ENCODE measurements around the gene OR10D3. TPM values are rescaled to one million over a fixed set of nuclear protein-coding genes. Genes with fewer than 3 reads are reported as not detected.

OR10D3 gene
- total and polyA plus RNA-seq, 2 of the 13 experiments (the other 11 are each of a cell fraction or from before 2014, with no cell fraction given), result not detected

DNA sequence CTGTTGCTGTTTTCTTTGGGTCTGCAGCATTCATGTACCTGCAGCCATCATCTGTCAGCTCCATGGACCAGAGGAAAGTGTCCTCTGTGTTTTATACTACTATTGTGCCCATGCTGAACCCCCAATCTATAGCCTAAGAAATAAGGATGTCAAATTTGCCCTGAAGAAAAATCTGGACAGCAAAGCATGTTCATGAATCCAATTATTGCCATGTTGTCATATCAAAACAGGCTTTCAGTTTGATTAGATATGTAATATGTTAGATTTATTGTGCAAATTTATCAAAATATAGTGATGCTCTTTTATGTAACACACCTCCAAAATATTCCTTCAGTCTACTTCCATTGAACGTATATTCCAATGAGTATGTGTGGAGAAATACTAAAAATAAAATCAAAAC lies 42.3 kb downstream of the OR10D3 start (continued):
- TF ChIP-seq YEATS4 (CRISPR knock-in tag; IDR thresholded peaks at IDR 0.05; ENCODE audit: borderline replicate concordance) (no peak), PRDM10 (CRISPR knock-in tag; IDR thresholded peaks at IDR 0.05; ENCODE audit: low read depth) (no peak), ZNF549 (CRISPR knock-in tag; IDR thresholded peaks at IDR 0.05) (no peak)

DNA sequence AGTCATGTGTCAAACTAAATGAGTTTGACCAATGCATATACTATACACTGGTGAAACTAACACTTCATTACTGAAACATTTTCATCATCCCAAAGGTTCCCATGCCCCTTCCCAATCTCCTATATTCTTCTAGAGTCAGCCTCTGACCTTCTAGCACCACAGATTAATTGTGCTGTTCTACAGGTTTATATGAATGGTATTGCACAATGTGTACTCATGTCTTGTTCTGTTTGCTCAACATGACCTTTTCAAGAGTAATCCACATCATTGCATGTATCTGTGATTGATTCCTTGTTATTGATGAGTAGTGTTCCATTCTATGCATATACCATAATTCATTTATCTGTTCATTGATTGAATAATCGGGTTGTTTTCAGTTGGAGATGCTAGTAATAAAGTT lies 50.2 kb downstream of the OR10D3 start:
- H3K4me2 ChIP-seq (ENCODE audit: low read depth, low read length), result no peak overlapping the region
- H3K79me2 ChIP-seq (ENCODE audit: insufficient read depth, low read length), result no peaks in the 10 kb centered on the region
- ChIA-PET POLR2A (no interaction called here), CTCF (ENCODE audit: low intra/inter-chr PET ratio, low total read pairs) (no interaction called here)
- DNase-seq (ENCODE audit: low spot score) (no peak), FAIRE-seq (no peak), ATAC-seq (no peak)
- WGBS (ENCODE audit: low lambda C conversion rate), result 0% methylated on average over 1 of the region's 1 CpG
- no peaks in the 10 kb centered on the region for H4K20me1 ChIP-seq (ENCODE audit: insufficient read depth, low read length)
- H3K9ac ChIP-seq (ENCODE audit: insufficient read depth, low read depth, low read length), result no peak overlapping the region
- BruUV-seq (replicated peaks), result no TSS peak
- intact Hi-C loops (cut with micrococcal nuclease; ENCODE audit: unreplicated experiment), result no loop called here
- TF ChIP-seq ONECUT2 (CRISPR knock-in tag; IDR thresholded peaks at IDR 0.05), result no peak
- TF ChIP-seq FOXP1 (IDR thresholded peaks at IDR 0.05), result no peak
- no peak for TF ChIP-seq FOXP1 (CRISPR knock-in tag; IDR thresholded peaks at IDR 0.05)
- peak; percentile 81 for TF ChIP-seq CEBPB (IDR thresholded peaks at IDR 0.05; ENCODE audit: borderline replicate concordance, low read depth, low read length)
- H2AFZ ChIP-seq (ENCODE audit: low read length), result no peak overlapping the region
- H3K4me3 ChIP-seq (replicated peaks in 1 of 3; ENCODE audit: insufficient read depth in 1 of 3, low read depth in 2 of 3, low read length in 3 of 3), result no peak overlapping the region
- H3K36me3 ChIP-seq (replicated peaks in 1 of 2; ENCODE audit: control insufficient read depth in 1 of 2, insufficient read depth in 2 of 2, low read length in 2 of 2), result no peaks in the 10 kb centered on the region
- H3K9me3 ChIP-seq (ENCODE audit: low read length), result no peaks in the 10 kb centered on the region
- in situ Hi-C loops (cut with HindIII; ENCODE audit: extremely low pct_ligation_motif_present, low pct_unique_long_range_greater_than_20kb), result no loop called here
- no peak overlapping the region for H3K27ac ChIP-seq (ENCODE audit: extremely low read length, insufficient read depth, low read length)
- H3K27me3 ChIP-seq (ENCODE audit: control insufficient read depth in 1 of 2, insufficient read depth in 2 of 2, low read length in 2 of 2), result no peaks in the 10 kb centered on the region
- H3K4me1 ChIP-seq (ENCODE audit: insufficient read depth, low read length), result no peaks in the 10 kb centered on the region

Other genes starting within 250 kb of the OR10D3 start
- not detected in 2 replicates for gene OR4D5, start 243.7 kb upstream of the OR10D3 start, total RNA-seq (2016; rRNA removed; fragmentation: Illumina TruSeq; extraction: Trizol)
- not detected in 2 replicates for gene OR4D5, start 243.7 kb upstream of the OR10D3 start, polyA plus RNA-seq (2011; rRNA removed)
- not detected in 2 replicates for gene OR6T1, start 239.5 kb upstream of the OR10D3 start, total RNA-seq (2016; rRNA removed; fragmentation: Illumina TruSeq; extraction: Trizol)
- gene OR6T1, start 239.5 kb upstream of the OR10D3 start, polyA plus RNA-seq (2011; rRNA removed), result not detected in 2 replicates
- gene OR10S1, start 205.6 kb upstream of the OR10D3 start, total RNA-seq (2016; rRNA removed; fragmentation: Illumina TruSeq; extraction: Trizol), result not detected in 2 replicates
- not detected in 2 replicates for gene OR10S1, start 205.6 kb upstream of the OR10D3 start, polyA plus RNA-seq (2011; rRNA removed)
- gene OR10G6, start 188.2 kb upstream of the OR10D3 start, total RNA-seq (2016; rRNA removed; fragmentation: Illumina TruSeq; extraction: Trizol), result not detected in 2 replicates
- not detected in 2 replicates for gene OR10G6, start 188.2 kb upstream of the OR10D3 start, polyA plus RNA-seq (2011; rRNA removed)
- not detected in 2 replicates for gene OR10G4, start 170.3 kb upstream of the OR10D3 start, total RNA-seq (2016; rRNA removed; fragmentation: Illumina TruSeq; extraction: Trizol)
- not detected in 2 replicates for gene OR10G4, start 170.3 kb upstream of the OR10D3 start, polyA plus RNA-seq (2011; rRNA removed)
- gene OR10G9, start 160.3 kb upstream of the OR10D3 start, total RNA-seq (2016; rRNA removed; fragmentation: Illumina TruSeq; extraction: Trizol), result not detected in 2 replicates
- gene OR10G9, start 160.3 kb upstream of the OR10D3 start, polyA plus RNA-seq (2011; rRNA removed), result not detected in 2 replicates
- not detected in 2 replicates for gene OR10G8, start 156.5 kb upstream of the OR10D3 start, total RNA-seq (2016; rRNA removed; fragmentation: Illumina TruSeq; extraction: Trizol)
- gene OR10G8, start 156.5 kb upstream of the OR10D3 start, polyA plus RNA-seq (2011; rRNA removed), result not detected in 2 replicates
- gene OR10G7, start 142.0 kb upstream of the OR10D3 start, total RNA-seq (2016; rRNA removed; fragmentation: Illumina TruSeq; extraction: Trizol), result not detected in 2 replicates
- gene OR10G7, start 142.0 kb upstream of the OR10D3 start, polyA plus RNA-seq (2011; rRNA removed), result not detected in 2 replicates
- 1.3 and 1.4 TPM in 2 replicates for gene VWA5A, start 67.9 kb upstream of the OR10D3 start, total RNA-seq (2016; rRNA removed; fragmentation: Illumina TruSeq; extraction: Trizol)
- gene VWA5A, start 67.9 kb upstream of the OR10D3 start, polyA plus RNA-seq (2011; rRNA removed), result 1.6 and 1.8 TPM in 2 replicates
- not detected in 2 replicates for gene OR8G1, start 57.8 kb downstream of the OR10D3 start, total RNA-seq (2016; rRNA removed; fragmentation: Illumina TruSeq; extraction: Trizol)
- not detected in 2 replicates for gene OR8G1, start 57.8 kb downstream of the OR10D3 start, polyA plus RNA-seq (2011; rRNA removed)
- not detected in 2 replicates for gene OR8G5, start 73.0 kb downstream of the OR10D3 start, total RNA-seq (2016; rRNA removed; fragmentation: Illumina TruSeq; extraction: Trizol)
- gene OR8G5, start 73.0 kb downstream of the OR10D3 start, polyA plus RNA-seq (2011; rRNA removed), result not detected in 2 replicates
- gene OR8D1, start 130.6 kb downstream of the OR10D3 start, total RNA-seq (2016; rRNA removed; fragmentation: Illumina TruSeq; extraction: Trizol), result not detected in 2 replicates
- not detected in 2 replicates for gene OR8D1, start 130.6 kb downstream of the OR10D3 start, polyA plus RNA-seq (2011; rRNA removed)
- gene OR8D2, start 136.9 kb downstream of the OR10D3 start, total RNA-seq (2016; rRNA removed; fragmentation: Illumina TruSeq; extraction: Trizol), result not detected in 2 replicates
- not detected in 2 replicates for gene OR8D2, start 136.9 kb downstream of the OR10D3 start, polyA plus RNA-seq (2011; rRNA removed)
- gene OR8B2, start 201.2 kb downstream of the OR10D3 start, total RNA-seq (2016; rRNA removed; fragmentation: Illumina TruSeq; extraction: Trizol), result not detected in 2 replicates
- gene OR8B2, start 201.2 kb downstream of the OR10D3 start, polyA plus RNA-seq (2011; rRNA removed), result not detected in 2 replicates
- not detected in 2 replicates for gene OR8B3, start 215.7 kb downstream of the OR10D3 start, total RNA-seq (2016; rRNA removed; fragmentation: Illumina TruSeq; extraction: Trizol)
- gene OR8B3, start 215.7 kb downstream of the OR10D3 start, polyA plus RNA-seq (2011; rRNA removed), result not detected in 2 replicates
- gene OR8B4, start 241.5 kb downstream of the OR10D3 start, total RNA-seq (2016; rRNA removed; fragmentation: Illumina TruSeq; extraction: Trizol), result not detected in 2 replicates
- not detected in 2 replicates for gene OR8B4, start 241.5 kb downstream of the OR10D3 start, polyA plus RNA-seq (2011; rRNA removed)

Measured in HepG2 (cell line).